ENCODE measurements around the gene C1QTNF4.
"Not testable (repeated sequence)": the region's sequence is repeated elsewhere in the genome, so short reads cannot be mapped to it uniquely, and the experiment has no call there.

Gene C1QTNF4

GRCh38 chr11:47566149-47566698 is 28.0 kb downstream of the C1QTNF4 start:
- no peak for DNase-seq (ENCODE audit: low read depth in 3 of 3)

GRCh38 chr11:47565340-47566148 is 28.7 kb downstream of the C1QTNF4 start, which contains the start of gene PTPMT1:
PTPMT1 (plus strand) TSS chr11:47565599; CDS start chr11:47565623, 24 bp downstream.
- peak; percentile 40 to 68 (median 46) for DNase-seq (ENCODE audit: low read depth in 3 of 3)

GRCh38 chr11:47564933-47565339 is 29.3 kb downstream of the C1QTNF4 start:
- no peak for DNase-seq (ENCODE audit: low read depth in 3 of 3)

- DNase-seq (ENCODE audit: low read depth in 3 of 3), result not testable (repeated sequence)
Observed at GRCh38 chr11:47564366-47564765, 29.8 kb downstream of the C1QTNF4 start.

GRCh38 chr11:47562393-47562792 is 31.8 kb downstream of the C1QTNF4 start:
- DNase-seq (ENCODE audit: low read depth in 3 of 3), result not testable (repeated sequence)

- no peak for DNase-seq (ENCODE audit: low read depth in 3 of 3)
Observed at GRCh38 chr11:47560426-47560825, 33.8 kb downstream of the C1QTNF4 start.

- no peak for DNase-seq (ENCODE audit: low read depth in 3 of 3)
Observed at GRCh38 chr11:47558695-47559094, 35.5 kb downstream of the C1QTNF4 start.

- not testable (repeated sequence) for DNase-seq (ENCODE audit: low read depth in 3 of 3)
Observed at GRCh38 chr11:47557004-47557403, 37.2 kb downstream of the C1QTNF4 start.

GRCh38 chr11:47553406-47553743 is 40.8 kb downstream of the C1QTNF4 start:
- DNase-seq (ENCODE audit: low read depth in 3 of 3), result no peak

- peak; percentile 86 to 90 (median 88) for DNase-seq (ENCODE audit: low read depth in 3 of 3)
Observed at GRCh38 chr11:47552566-47553405, 41.4 kb downstream of the C1QTNF4 start, which contains the start of gene CELF1. CELF1 (minus strand) TSS chr11:47553132; CDS start chr11:47499523, 53,609 bp downstream.

GRCh38 chr11:47552056-47552565 is 42.1 kb downstream of the C1QTNF4 start:
- DNase-seq (ENCODE audit: low read depth in 3 of 3), result peak in 1 of 3 donors; percentile 18

GRCh38 chr11:47551086-47551485 is 43.1 kb downstream of the C1QTNF4 start:
- no peak for DNase-seq (ENCODE audit: low read depth in 3 of 3)

- DNase-seq (ENCODE audit: low read depth in 3 of 3), result no peak
Observed at GRCh38 chr11:47550288-47551047, 43.7 kb downstream of the C1QTNF4 start.

GRCh38 chr11:47546274-47546673 is 47.9 kb downstream of the C1QTNF4 start:
- not testable (repeated sequence) for DNase-seq (ENCODE audit: low read depth in 3 of 3)

GRCh38 chr11:47545298-47545697 is 48.9 kb downstream of the C1QTNF4 start:
- DNase-seq (ENCODE audit: low read depth in 3 of 3), result no peak

- no peak for DNase-seq (ENCODE audit: low read depth in 3 of 3)
Observed at GRCh38 chr11:47541070-47541469, 53.1 kb downstream of the C1QTNF4 start.

GRCh38 chr11:47539681-47540039 is 54.6 kb downstream of the C1QTNF4 start:
- DNase-seq (ENCODE audit: low read depth in 3 of 3), result no peak

All from stimulated activated CD4-positive, alpha-beta T cell treated with anti-CD3 and anti-CD28 coated beads, TNF-alpha, amount 100 ng/mL, for 48 hours (primary cell).